GM10266 (cell line): Measurements from ENCODE around the gene SLC35G6.
"Not testable (repeated sequence)": the region's sequence is repeated elsewhere in the genome, so short reads cannot be mapped to it uniquely, and the experiment has no call there.

ENCODE experiments used
- DNase-seq: peaks from one replicate; pipeline ENCODE4 v3.0.0; 2012; ENCODE audit errors: extremely low spot score
- CTCF ChIP-seq: IDR thresholded peaks from 2 replicates; pipeline ENCODE4 v1.5.1; 2012; ENCODE audit warnings: mild to moderate bottlenecking, low read depth; ENCODE audit not compliant: control insufficient read depth, insufficient read depth; ENCODE audit errors: missing control alignments

SLC35G6 gene

DNA sequence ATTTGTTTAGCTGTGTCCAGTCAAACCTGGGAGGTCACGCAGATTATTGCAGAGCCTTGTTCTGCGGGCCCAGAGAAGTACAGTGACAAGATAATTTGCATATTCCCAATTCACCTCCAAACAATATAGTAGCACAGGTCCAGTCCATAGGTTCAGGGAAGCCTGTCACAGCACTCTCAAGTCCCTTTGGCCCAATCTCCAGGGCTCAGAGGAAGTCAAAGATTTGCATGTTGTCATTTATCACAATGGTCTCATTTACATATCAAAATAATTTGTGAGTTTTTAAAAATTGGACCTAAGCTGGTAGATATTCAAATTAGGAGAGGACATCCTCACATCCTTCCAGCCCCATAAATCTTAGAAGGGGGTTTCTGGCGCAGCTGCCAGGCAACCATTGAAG is 13.7 kb upstream of the SLC35G6 start:
- DNase-seq = no peak

DNA sequence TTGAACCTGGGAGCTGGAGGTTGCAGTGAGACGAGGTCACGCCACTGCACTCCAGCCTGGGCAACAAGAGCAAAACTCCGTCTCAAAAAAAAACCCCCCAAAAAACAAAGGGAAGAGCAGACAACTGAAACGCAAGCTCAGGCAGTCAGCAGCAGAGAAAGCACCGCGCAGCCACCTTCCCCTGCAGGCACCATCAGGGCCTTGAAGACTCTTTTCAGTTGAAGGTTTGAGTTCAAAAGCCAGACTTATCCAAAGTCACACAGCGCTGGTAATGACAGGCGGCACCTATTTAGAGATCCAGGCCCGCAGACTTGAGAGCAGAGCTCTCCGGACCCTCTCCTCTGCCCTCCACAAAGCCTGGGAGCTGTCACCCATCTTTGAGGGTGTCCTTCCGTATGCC is 13.0 kb upstream of the SLC35G6 start:
- no peak for TF ChIP-seq CTCF
- DNase-seq = no peak

More for the DNA sequence above, 13.7 kb upstream of the SLC35G6 start:
- TF ChIP-seq CTCF = no peak

GRCh38 chr17:7468804-7469389 is 12.3 kb upstream of the SLC35G6 start:
- TF ChIP-seq CTCF = no peak
- DNase-seq = no peak

DNA sequence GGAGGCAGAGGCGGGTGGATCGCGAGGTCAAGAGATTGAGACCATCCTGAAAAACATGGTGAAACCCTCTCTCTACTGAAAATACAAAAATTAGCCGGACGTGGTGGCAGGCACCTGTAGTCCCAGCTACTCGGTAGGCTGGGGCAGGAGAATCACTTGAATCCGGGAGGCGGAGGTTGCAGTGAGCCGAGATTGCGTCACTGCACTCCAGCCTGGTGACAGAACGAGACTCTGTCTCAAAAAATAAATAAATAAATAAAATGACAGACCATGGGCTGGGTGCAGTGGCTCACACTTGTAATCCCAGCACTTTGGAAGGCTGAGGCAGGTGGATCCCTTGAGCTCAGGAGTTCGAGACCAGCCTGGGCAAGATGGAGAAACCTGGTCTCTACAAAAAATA is 11.4 kb upstream of the SLC35G6 start:
- not testable (repeated sequence) for DNase-seq

DNA sequence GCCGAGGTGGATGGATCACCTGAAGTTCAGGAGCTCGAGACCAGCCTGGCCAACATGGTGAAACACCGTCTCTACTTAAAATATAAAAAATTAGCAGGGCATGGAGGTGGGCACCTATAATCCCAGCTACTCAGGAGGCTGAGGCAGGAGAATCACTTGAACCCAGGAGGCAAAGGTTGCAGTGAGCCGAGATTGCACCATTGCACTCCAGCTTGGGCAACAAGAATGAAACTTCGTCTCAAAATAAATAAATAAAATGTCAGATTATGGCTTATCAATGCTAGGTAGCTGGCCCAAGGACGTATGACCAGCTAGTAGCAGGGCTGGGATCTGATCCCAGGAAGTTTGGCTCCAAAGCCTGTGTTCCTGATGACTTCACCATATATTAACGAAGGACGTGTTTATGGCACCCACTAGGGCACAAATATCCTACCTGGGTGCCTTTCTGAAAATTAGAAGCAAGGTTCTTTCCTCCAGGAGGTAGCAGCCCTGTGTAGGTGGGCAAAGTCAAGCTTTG is 10.7 kb upstream of the SLC35G6 start:
- DNase-seq = not testable (repeated sequence)

- no peak for DNase-seq
- no peak for TF ChIP-seq CTCF
These were observed 9.5 kb upstream of the SLC35G6 start for GRCh38 chr17:7471729-7472128.

GRCh38 chr17:7474767-7475166 is 6.5 kb upstream of the SLC35G6 start:
- DNase-seq = not testable (repeated sequence)

DNA sequence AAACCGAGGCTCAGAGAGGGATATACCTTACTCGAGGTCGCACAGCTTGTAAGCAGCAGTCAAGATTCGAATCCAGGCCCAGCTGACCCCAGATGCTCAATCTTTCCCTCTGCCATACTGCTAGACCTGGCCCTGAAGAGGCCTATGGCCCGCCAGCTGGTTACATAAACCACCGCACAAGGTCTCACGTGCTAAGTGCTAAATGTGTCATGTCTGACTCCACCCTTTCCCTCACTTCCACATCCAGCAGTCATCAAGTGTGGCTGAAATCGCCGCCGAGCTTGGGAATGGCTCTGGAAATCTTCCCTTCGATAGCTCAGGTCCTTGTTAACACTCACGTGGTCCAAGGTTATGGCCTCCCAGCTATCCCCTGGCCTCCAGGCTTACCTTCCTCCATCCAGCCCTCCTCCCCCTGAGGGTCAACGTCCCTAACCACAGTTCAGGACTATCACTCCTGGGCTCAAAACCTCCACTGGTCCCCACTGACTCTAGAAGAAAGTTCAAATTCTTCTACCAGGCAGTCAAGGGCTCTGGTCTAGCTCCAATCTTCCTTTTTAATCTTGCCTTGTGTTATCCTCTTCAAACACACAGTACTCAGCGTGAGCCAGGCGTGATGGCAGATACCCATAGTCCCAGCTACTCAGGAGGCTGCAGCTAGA is 5.4 kb upstream of the SLC35G6 start:
- no peak for DNase-seq
- TF ChIP-seq CTCF = no peak

- no peak for TF ChIP-seq CTCF
- no peak for DNase-seq
These were observed 4.8 kb upstream of the SLC35G6 start for GRCh38 chr17:7476494-7476893.
